ENCODE data around the gene LPGAT1.
"Not testable (repeated sequence)": the region's sequence is repeated elsewhere in the genome, so short reads cannot be mapped to it uniquely, and the experiment has no call there.

The LPGAT1 gene

GRCh38 chr1:211830328-211831142 is at the start of gene LPGAT1:
LPGAT1 (minus strand) TSS chr1:211830763; CDS start chr1:211829296, 1,467 bp downstream.
- peak within 1 kb of the TSS; percentile 54 for H3K27ac ChIP-seq
- peak; percentile 95 for TF ChIP-seq CTCF (IDR thresholded peaks at IDR 0.05)
- TF ChIP-seq ZFX (IDR thresholded peaks at IDR 0.05; ENCODE audit: borderline replicate concordance), result no peak

GRCh38 chr1:211879475-211879874 is 48.9 kb upstream of the LPGAT1 start:
- no peak overlapping the region for H3K27ac ChIP-seq
- TF ChIP-seq CTCF (IDR thresholded peaks at IDR 0.05), result no peak
- TF ChIP-seq ZFX (IDR thresholded peaks at IDR 0.05; ENCODE audit: borderline replicate concordance), result no peak

- H3K27ac ChIP-seq, result no peak overlapping the region
- TF ChIP-seq ZFX (IDR thresholded peaks at IDR 0.05; ENCODE audit: borderline replicate concordance) (no peak), CTCF (IDR thresholded peaks at IDR 0.05) (no peak)
Measured at GRCh38 chr1:211876851-211877590, 46.5 kb upstream of the LPGAT1 start.

- TF ChIP-seq CTCF (IDR thresholded peaks at IDR 0.05) (no peak), ZFX (IDR thresholded peaks at IDR 0.05; ENCODE audit: borderline replicate concordance) (no peak)
- no peak overlapping the region for H3K27ac ChIP-seq
Measured at GRCh38 chr1:211875541-211875940, 45.0 kb upstream of the LPGAT1 start.

- no peak overlapping the region for H3K27ac ChIP-seq
- TF ChIP-seq CTCF (IDR thresholded peaks at IDR 0.05), result no peak
- no peak for TF ChIP-seq ZFX (IDR thresholded peaks at IDR 0.05; ENCODE audit: borderline replicate concordance)
Measured at GRCh38 chr1:211874521-211875347, 44.2 kb upstream of the LPGAT1 start.

- not testable (repeated sequence) for H3K27ac ChIP-seq
Measured at GRCh38 chr1:211873731-211874130, 43.2 kb upstream of the LPGAT1 start.

- H3K27ac ChIP-seq, result no peak overlapping the region
- TF ChIP-seq ZFX (IDR thresholded peaks at IDR 0.05; ENCODE audit: borderline replicate concordance) (no peak), CTCF (IDR thresholded peaks at IDR 0.05) (no peak)
Measured at GRCh38 chr1:211870156-211870555, 39.6 kb upstream of the LPGAT1 start.
